K562 (cell line): ENCODE data around the gene PTOV1. TPM values are rescaled to one million over a fixed set of nuclear protein-coding genes. Genes with fewer than 3 reads are reported as not detected.
A peak's percentile ranks its signal among the peaks of the same experiment; 100 is the strongest.

Experiments used
- ATAC-seq: fragments of 200-7000 bp; cut with Tn5 transposase; 3 replicates; pipeline ENCODE4 v1.9.1; 2020; ENCODE audit warnings: moderate library complexity
- BruUV-seq: library from RNA; stranded (reverse); fragments of 400-500 nt; replicated peaks from 2 replicates; lab custom pipeline; 2021; lab: Mats Ljungman, UMichigan
- CTCF ChIA-PET: fragments of 300-600 bp; formaldehyde crosslinking; extraction: SDS; loops from one replicate; lab custom pipeline; 2021; ENCODE audit warnings: low intra/inter-chr PET ratio; lab: Yijun Ruan, JAX
- POLR2A ChIA-PET: fragments of 300-600, 350-650 bp; sonication (Branson Sonifier 250); formaldehyde crosslinking; extraction: SDS; loops from one replicate; lab custom pipeline; 2021; ENCODE audit warnings: antibody characterized with exemption, inconsistent platforms; lab: Yijun Ruan, JAX
- DNase-seq, 4 experiments: peaks; one replicate each; pipeline versions ENCODE4 v3.0.0 to v3.0.0-alpha.2; 2011 to 2018; ENCODE audit warnings: low spot score in 3 of 4, mixed read lengths in 3 of 4; ENCODE audit errors: extremely low read depth in 1 of 4
- FAIRE-seq: peaks from 2 replicates; lab custom pipeline; 2011; peaks lifted over from hg19 to GRCh38; lab: Jason Lieb, UNC
- H2AFZ ChIP-seq: 2 replicates; pipeline ENCODE4 v1.6.0; 2011; ENCODE audit warnings: low read depth, low read length, control low read depth, inconsistent platforms
- H3K27ac ChIP-seq: fragments of 200-600 bp; 3 replicates; pipeline ENCODE4 v1.8.0; 2011; ENCODE audit warnings: low read depth, mild to moderate bottlenecking, control low read depth, inconsistent platforms, low read length, moderate library complexity, mixed read lengths; ENCODE audit errors: extremely low read depth
- H3K27me3 ChIP-seq, 2 experiments: fragments of 300-600 bp in 1 of 2; 2 replicates in 1 of 2; 3 replicates in 1 of 2; pipeline versions ENCODE4 v1.6.0 to v1.8.0; 2011; ENCODE audit warnings: inconsistent platforms in 2 of 2, low read length in 2 of 2, mild to moderate bottlenecking in 1 of 2, mixed read lengths in 1 of 2, moderate library complexity in 1 of 2; ENCODE audit not compliant: control insufficient read depth in 2 of 2, insufficient read depth in 2 of 2
- H3K36me3 ChIP-seq: fragments of 300-600 bp; 3 replicates; pipeline ENCODE4 v1.8.0; 2011; ENCODE audit warnings: mild to moderate bottlenecking, low read length, inconsistent platforms; ENCODE audit not compliant: control insufficient read depth, insufficient read depth
- H3K4me1 ChIP-seq, 2 experiments: fragments of 200-600 bp in 1 of 2; replicated peaks in 1 of 2; 2 replicates in 1 of 2; 3 replicates in 1 of 2; pipeline versions ENCODE4 v1.5.1 to v1.8.0; 2011; ENCODE audit warnings: inconsistent platforms in 2 of 2, low read length in 2 of 2, mild to moderate bottlenecking in 1 of 2, mixed read lengths in 1 of 2, moderate library complexity in 1 of 2; ENCODE audit not compliant: control insufficient read depth in 2 of 2, insufficient read depth in 2 of 2
- H3K4me2 ChIP-seq: 2 replicates; pipeline ENCODE4 v1.6.1; 2011; ENCODE audit warnings: low read length, control low read depth, inconsistent platforms, mixed read lengths; ENCODE audit not compliant: insufficient read depth
- H3K4me3 ChIP-seq: fragments of 200-600 bp; sonication (generic), shearing (Covaris generic); 2 replicates; pipeline ENCODE4 v1.5.1; 2016; ENCODE audit warnings: control low read depth, inconsistent platforms
- H3K79me2 ChIP-seq: fragments of 200-600 bp; 3 replicates; pipeline ENCODE4 v1.8.0; 2011; ENCODE audit warnings: low read length, inconsistent platforms; ENCODE audit not compliant: control insufficient read depth, insufficient read depth
- H3K9ac ChIP-seq, 2 experiments: 2 replicates each; pipeline versions ENCODE4 v1.6.0 to v1.6.1; 2011; ENCODE audit warnings: low read depth in 2 of 2, low read length in 2 of 2, control low read depth in 1 of 2, inconsistent platforms in 1 of 2, mild to moderate bottlenecking in 1 of 2, mixed read lengths in 1 of 2; ENCODE audit not compliant: insufficient read depth in 1 of 2
- H3K9me1 ChIP-seq: one replicate; pipeline ENCODE4 v1.6.0; 2011; ENCODE audit warnings: inconsistent platforms, mild to moderate bottlenecking, low read length, moderate library complexity; ENCODE audit not compliant: control insufficient read depth, insufficient read depth
- H3K9me3 ChIP-seq: replicated peaks from 2 replicates; pipeline ENCODE4 v1.5.1; 2011; ENCODE audit warnings: low read depth, low read length, inconsistent platforms; ENCODE audit not compliant: control insufficient read depth, insufficient read depth
- H4K20me1 ChIP-seq: replicated peaks from 2 replicates; pipeline ENCODE4 v1.6.1; 2011; ENCODE audit warnings: low read length, inconsistent platforms, mixed read lengths; ENCODE audit not compliant: control insufficient read depth, insufficient read depth
- CTCFL ChIP-seq: IDR thresholded peaks from 2 replicates; pipeline ENCODE4 v1.6.1; 2011; ENCODE audit warnings: borderline replicate concordance, low read depth, mild to moderate bottlenecking, moderate library complexity, low read length; ENCODE audit not compliant: insufficient read depth, poor library complexity, severe bottlenecking
- ESRRB ChIP-seq: fragments of 250-450 bp; sonication (Bioruptor Pico); IDR thresholded peaks from 2 replicates; pipeline ENCODE4 v1.5.0; 2020; ENCODE audit warnings: mild to moderate bottlenecking, moderate library complexity, borderline replicate concordance
- GTF2B ChIP-seq: IDR thresholded peaks from 2 replicates; pipeline ENCODE4 v1.6.1; 2011; ENCODE audit not compliant: insufficient read length; ENCODE audit errors: extremely low read depth
- PCBP1 ChIP-seq: fragments of 200-400 bp; formaldehyde crosslinking; IDR thresholded peaks from 2 replicates; pipeline ENCODE4 v1.6.1; 2018; ENCODE audit warnings: mild to moderate bottlenecking, low read depth, low read length; ENCODE audit not compliant: poor library complexity, severe bottlenecking
- RBFOX2 ChIP-seq: fragments of 200-400 bp; formaldehyde crosslinking; IDR thresholded peaks from 2 replicates; pipeline ENCODE4 v1.6.1; 2017; ENCODE audit warnings: low read depth, mild to moderate bottlenecking, low read length, moderate library complexity
- VEZF1 ChIP-seq: fragments of 200-800 bp; sonication (Bioruptor generic); IDR thresholded peaks from 2 replicates; pipeline ENCODE4 v1.6.1; 2017; ENCODE audit warnings: missing genetic modification characterization, missing compliant biosample characterization
- ZC3H8 ChIP-seq: fragments of 450-650 bp; IDR thresholded peaks from 2 replicates; pipeline ENCODE4 v1.6.1; 2017
- ZNF224 ChIP-seq: sonication (generic); formaldehyde crosslinking; IDR thresholded peaks from 2 replicates; pipeline ENCODE4 v1.8.0; 2022; ENCODE audit warnings: mild to moderate bottlenecking, missing genetic modification reagents
- ZNF398 ChIP-seq: fragments of 250-450 bp; sonication (Bioruptor Pico); IDR thresholded peaks from 2 replicates; pipeline ENCODE4 v1.8.0; 2021; ENCODE audit warnings: moderate library complexity, mild to moderate bottlenecking, inconsistent platforms
- ZNF740 ChIP-seq, 3 experiments: fragments of 200-800 bp in 1 of 3; sonication (Bioruptor generic) in 1 of 3; sonication (generic) in 1 of 3; formaldehyde crosslinking in 1 of 3; IDR thresholded peaks; 2 replicates each; pipeline versions ENCODE4 v1.6.1 to v1.8.0; 2016 to 2022; ENCODE audit warnings: mild to moderate bottlenecking in 2 of 3, missing compliant biosample characterization in 2 of 3, missing genetic modification characterization in 2 of 3, missing genetic modification reagents in 1 of 3
- WGBS: fragments of 100-300 bp; shearing (Covaris generic); methylation state at CpG from one replicate; pipeline ENCODE4 v1.1.6; 2016; ENCODE audit warnings: low coverage, mixed read lengths; ENCODE audit not compliant: insufficient coverage; ENCODE audit errors: missing lambda C conversion rate; 5-methylcytosine and 5-hydroxymethylcytosine counted together
- in situ Hi-C: fragments of 300-500 bp; cut with MboI; formaldehyde crosslinking; loops from 4 replicates; pipeline ENCODE4 v1.15.0; 2018; ENCODE audit warnings: inconsistent platforms, mixed read lengths
- intact Hi-C: fragments of 100-400 bp; cut with micrococcal nuclease; formaldehyde crosslinking; loops from 2 replicates; pipeline ENCODE4 v1.14.2; 2022
- polyA plus RNA-seq, 8 experiments: library from polyadenylated mRNA; depleted of rRNA in 4 of 8; stranded (reverse) in 5 of 8; unstranded in 3 of 8; fragments of >200 nt; fragmentation: Nextera tagmentation in 2 of 8; fragmentation: Illumina TruSeq in 1 of 8; extraction: Ambion mirVana in 2 of 8; extraction: Trizol in 1 of 8; gene quantifications; 2 replicates each; pipeline versions ENCODE4 v1.2.1 to v1.2.3, GENCODE V29; 2011 to 2014; ENCODE audit warnings: inconsistent platforms in 1 of 8, missing spikeins in 1 of 8
- total RNA-seq, 7 experiments: library from RNA; depleted of rRNA in 6 of 7; stranded (reverse); fragments of >200 nt in 6 of 7; fragmentation: Illumina TruSeq in 2 of 7; extraction: Trizol in 2 of 7; gene quantifications; 2 replicates each; pipeline versions ENCODE4 v1.2.1 to v1.2.3, GENCODE V29; 2011 to 2021; ENCODE audit warnings: low replicate concordance in 1 of 7

PTOV1 gene
- total and polyA plus RNA-seq, 9 of the 15 experiments (the other 6 are each of a cell fraction or from before 2014, with no cell fraction given): 4.9 to 169 (median 43.5) TPM

- FAIRE-seq (peak; percentile 74), DNase-seq (peak; percentile 54 to 83 (median 64)), ATAC-seq (peak; percentile 54)
- H2AFZ ChIP-seq: no peak overlapping the region
- 93% methylated on average over 15 of the region's 49 CpGs for WGBS
- intact Hi-C loops (no loop called here), in situ Hi-C loops (no loop called here)
- H3K4me3 ChIP-seq: no peak overlapping the region
- H3K27ac ChIP-seq: 0 out of 3 replicates have a peak overlapping the region, but pooled peaks have one; percentile 25
- no TSS peak for BruUV-seq
- H3K4me2 ChIP-seq: no peak overlapping the region
- peak overlapping the region in 1 of 2 experiments; percentile 81; a peak in 2 of 4 replicates for H3K9ac ChIP-seq
- peaks cover 4% of the 10 kb centered on the region for H3K9me1 ChIP-seq
- H3K9me3 ChIP-seq: no peaks in the 10 kb centered on the region
- peaks cover 24% of the 10 kb centered on the region; the same call in 1 of the 2 replicates for H4K20me1 ChIP-seq
- no peaks in the 10 kb centered on the region for H3K27me3 ChIP-seq
- ChIA-PET POLR2A (interaction anchor here (1.5 kb wide), 1 partner anchor 9 kb away, joined by 7 read pairs; no protein-coding TSS in a partner anchor), CTCF (no interaction called here)
- H3K79me2 ChIP-seq: peaks cover 39% of the 10 kb centered on the region
- H3K36me3 ChIP-seq: peaks cover 72% of the 10 kb centered on the region
- peaks cover 20 to 81% of the 10 kb centered on the region in 2 experiments; a peak in 4 of 5 replicates for H3K4me1 ChIP-seq
- TF ChIP-seq ZNF398 (no peak), GTF2B (no peak), PCBP1 (peak; percentile 55), ESRRB (CRISPR knock-in tag) (no peak), ZNF224 (CRISPR knock-in tag) (no peak), ZC3H8 (no peak), ZNF740 (CRISPR knock-in tag; IDR thresholded peaks at IDR 0.05) (peak; percentile 74), ZNF740 (tag; IDR thresholded peaks at IDR 0.05) (no peak), VEZF1 (CRISPR knock-in tag) (peak; percentile 41), RBFOX2 (0 out of 2 replicates have a peak, but pooled peaks have one; percentile 39), CTCFL (peak; percentile 45)
These were observed 11.7 kb downstream of the PTOV1 start for GRCh38 chr19:49862391-49863253.
